GM12878 (cell line): ENCODE results near the gene SLC46A2.

Source experiments
- CREB1 ChIP-seq: IDR thresholded peaks from 2 replicates; pipeline ENCODE4 v1.6.1; 2012; ENCODE audit warnings: low read depth, mild to moderate bottlenecking, inconsistent platforms
- CTCF ChIP-seq, 3 experiments: IDR thresholded peaks in 2 of 3; conservative IDR thresholded peaks in 1 of 3; 2 replicates each; pipeline ENCODE4 v1.5.1; 2011; ENCODE audit warnings: low read depth in 3 of 3, low read length in 3 of 3, mild to moderate bottlenecking in 3 of 3, control low read depth in 2 of 3, moderate library complexity in 2 of 3, inconsistent platforms in 1 of 3, mixed read lengths in 1 of 3; ENCODE audit not compliant: control insufficient read depth in 2 of 3, insufficient read depth in 1 of 3; ENCODE audit errors: extremely low read depth in 1 of 3
- HDAC6 ChIP-seq: fragments of 200-600 bp; sonication (generic); IDR thresholded peaks from one replicate; pipeline ENCODE4 v1.8.0; 2017; ENCODE audit warnings: antibody characterized with exemption; ENCODE audit not compliant: unreplicated experiment
- NFIC ChIP-seq: IDR thresholded peaks from 2 replicates; pipeline ENCODE4 v1.6.1; 2012; ENCODE audit warnings: low read depth, mild to moderate bottlenecking, inconsistent platforms, low read length, moderate library complexity
- PML ChIP-seq: IDR thresholded peaks from 2 replicates; pipeline ENCODE4 v1.6.1; 2012; ENCODE audit warnings: low read length, inconsistent platforms
- POLR2A ChIP-seq: IDR thresholded peaks from 2 replicates; pipeline ENCODE4 v1.6.1; 2011; ENCODE audit warnings: low read depth, mild to moderate bottlenecking, low read length
- POLR2AphosphoS5 ChIP-seq: IDR thresholded peaks from 2 replicates; pipeline ENCODE4 v1.6.1; 2011; ENCODE audit warnings: mild to moderate bottlenecking, low read length, inconsistent platforms
- SIN3A ChIP-seq: IDR thresholded peaks from 2 replicates; pipeline ENCODE4 v1.6.1; 2012; ENCODE audit warnings: low read depth, low read length, improper control_type of control experiment
- TAF1 ChIP-seq: IDR thresholded peaks from 2 replicates; pipeline ENCODE4 v1.6.1; 2011; ENCODE audit warnings: mild to moderate bottlenecking, low read depth, low read length, borderline replicate concordance
- YY1 ChIP-seq: IDR thresholded peaks from 2 replicates; pipeline ENCODE4 v1.6.1; 2011; ENCODE audit warnings: low read depth, mild to moderate bottlenecking, low read length
- TF ChIP-seq, protein P1 (sequence below): IDR thresholded peaks from 2 replicates; pipeline ENCODE4 v1.6.1; 2011; ENCODE audit warnings: borderline replicate concordance, low read depth, mild to moderate bottlenecking, moderate library complexity, mixed read lengths, low read length; ENCODE audit not compliant: insufficient read depth; ENCODE audit errors: extremely low read length
- TF ChIP-seq, protein P2 (sequence below): fragments of 450-650 bp; conservative IDR thresholded peaks from 2 replicates; pipeline ENCODE4 v1.6.1; 2017; ENCODE audit warnings: mild to moderate bottlenecking, moderate library complexity

DNA sequence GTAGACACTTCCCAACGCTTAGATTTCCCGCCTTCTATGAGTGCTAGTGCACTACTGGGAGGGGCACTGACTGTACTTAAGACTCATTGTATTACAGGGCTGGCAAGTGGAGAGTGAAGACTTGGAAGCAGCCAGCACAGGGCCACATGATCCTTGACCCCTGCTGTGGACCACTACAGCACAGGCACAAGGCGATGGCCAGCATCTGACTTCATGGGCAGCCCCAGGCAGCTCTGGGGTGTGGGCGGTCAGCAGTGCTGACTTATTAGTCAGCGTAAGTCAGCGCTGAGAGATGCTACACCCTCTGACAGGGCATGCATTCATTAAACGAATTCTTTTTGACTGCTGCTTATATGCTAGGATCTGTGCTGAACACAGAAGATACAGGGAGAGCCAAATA lies 9.3 kb downstream of the SLC46A2 start:
- TF ChIP-seq YY1 = no peak
- no peak for TF ChIP-seq CTCF (IDR thresholded peaks at IDR 0.05 in 2 of 3, conservative IDR thresholded peaks at IDR 0.05 in 1 of 3; ENCODE audit: control insufficient read depth in 2 of 3, extremely low read depth in 1 of 3, insufficient read depth in 1 of 3, low read depth in 3 of 3, low read length in 3 of 3)
- TF ChIP-seq, protein P1, sequence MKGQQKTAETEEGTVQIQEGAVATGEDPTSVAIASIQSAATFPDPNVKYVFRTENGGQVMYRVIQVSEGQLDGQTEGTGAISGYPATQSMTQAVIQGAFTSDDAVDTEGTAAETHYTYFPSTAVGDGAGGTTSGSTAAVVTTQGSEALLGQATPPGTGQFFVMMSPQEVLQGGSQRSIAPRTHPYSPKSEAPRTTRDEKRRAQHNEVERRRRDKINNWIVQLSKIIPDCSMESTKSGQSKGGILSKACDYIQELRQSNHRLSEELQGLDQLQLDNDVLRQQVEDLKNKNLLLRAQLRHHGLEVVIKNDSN = no peak
- no peak for TF ChIP-seq PML
- TF ChIP-seq CREB1 = no peak
- TF ChIP-seq SIN3A = no peak
- TF ChIP-seq POLR2A = no peak
- TF ChIP-seq TAF1 = no peak
- no peak for TF ChIP-seq NFIC
- TF ChIP-seq POLR2AphosphoS5 = no peak
- no peak for TF ChIP-seq HDAC6
- TF ChIP-seq, protein P2, sequence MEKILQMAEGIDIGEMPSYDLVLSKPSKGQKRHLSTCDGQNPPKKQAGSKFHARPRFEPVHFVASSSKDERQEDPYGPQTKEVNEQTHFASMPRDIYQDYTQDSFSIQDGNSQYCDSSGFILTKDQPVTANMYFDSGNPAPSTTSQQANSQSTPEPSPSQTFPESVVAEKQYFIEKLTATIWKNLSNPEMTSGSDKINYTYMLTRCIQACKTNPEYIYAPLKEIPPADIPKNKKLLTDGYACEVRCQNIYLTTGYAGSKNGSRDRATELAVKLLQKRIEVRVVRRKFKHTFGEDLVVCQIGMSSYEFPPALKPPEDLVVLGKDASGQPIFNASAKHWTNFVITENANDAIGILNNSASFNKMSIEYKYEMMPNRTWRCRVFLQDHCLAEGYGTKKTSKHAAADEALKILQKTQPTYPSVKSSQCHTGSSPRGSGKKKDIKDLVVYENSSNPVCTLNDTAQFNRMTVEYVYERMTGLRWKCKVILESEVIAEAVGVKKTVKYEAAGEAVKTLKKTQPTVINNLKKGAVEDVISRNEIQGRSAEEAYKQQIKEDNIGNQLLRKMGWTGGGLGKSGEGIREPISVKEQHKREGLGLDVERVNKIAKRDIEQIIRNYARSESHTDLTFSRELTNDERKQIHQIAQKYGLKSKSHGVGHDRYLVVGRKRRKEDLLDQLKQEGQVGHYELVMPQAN = no peak
